WERI-Rb-1 (cell line): ENCODE results near the gene TRAF7.

ENCODE experiments used
- DNase-seq: peaks from one replicate; pipeline ENCODE4 v3.0.0-alpha.2; 2020
- H3K27ac ChIP-seq: fragments of 250-450 bp; sonication (Bioruptor Pico); 2 replicates; pipeline ENCODE4 v1.5.1; 2020; ENCODE audit warnings: mild to moderate bottlenecking, moderate library complexity
- H3K27me3 ChIP-seq: fragments of 250-450 bp; sonication (Bioruptor Pico); 2 replicates; pipeline ENCODE4 v1.5.1; 2021; ENCODE audit warnings: mild to moderate bottlenecking, low read depth, moderate library complexity; ENCODE audit not compliant: insufficient read depth, severe bottlenecking
- H3K36me3 ChIP-seq: fragments of 250-450 bp; sonication (Bioruptor Pico); 2 replicates; pipeline ENCODE4 v1.5.1; 2020; ENCODE audit warnings: mild to moderate bottlenecking, moderate library complexity
- H3K4me3 ChIP-seq: 2 replicates; pipeline ENCODE4 v1.5.1; 2011; ENCODE audit warnings: low read depth, mild to moderate bottlenecking, control low read depth, low read length
- H3K9me3 ChIP-seq: fragments of 250-450 bp; sonication (Bioruptor Pico); 2 replicates; pipeline ENCODE4 v1.5.1; 2021; ENCODE audit warnings: mild to moderate bottlenecking, moderate library complexity; ENCODE audit not compliant: severe bottlenecking
- CTCF ChIP-seq: IDR thresholded peaks from 2 replicates; pipeline ENCODE4 v1.5.1; 2011; ENCODE audit warnings: low read depth, mild to moderate bottlenecking, control low read depth, inconsistent platforms, low read length

TRAF7 gene

GRCh38 chr16:2174396-2175131 lies 19.0 kb downstream of the TRAF7 start:
- Histone ChIP-seq H3K27ac (no peak overlapping the region), H3K27me3 (no peaks in the 10 kb centered on the region), H3K36me3 (peaks cover 64% of the 10 kb centered on the region), H3K4me3 (no peak overlapping the region), H3K9me3 (no peaks in the 10 kb centered on the region)
- TF ChIP-seq CTCF, result no peak
- DNase-seq, result no peak

- no peaks in the 10 kb centered on the region for H3K27me3 ChIP-seq
- no peak overlapping the region for H3K27ac ChIP-seq
- H3K4me3 ChIP-seq, result no peak overlapping the region
- TF ChIP-seq CTCF, result no peak
- H3K36me3 ChIP-seq, result peaks cover 67% of the 10 kb centered on the region
- no peak for DNase-seq
- no peaks in the 10 kb centered on the region for H3K9me3 ChIP-seq
Observed at GRCh38 chr16:2175454-2175853, 19.9 kb downstream of the TRAF7 start.

GRCh38 chr16:2176047-2176446 lies 20.5 kb downstream of the TRAF7 start:
- Histone ChIP-seq H3K4me3 (no peak overlapping the region), H3K9me3 (no peaks in the 10 kb centered on the region), H3K27me3 (no peaks in the 10 kb centered on the region), H3K36me3 (peaks cover 72% of the 10 kb centered on the region), H3K27ac (no peak overlapping the region)
- DNase-seq, result no peak
- no peak for TF ChIP-seq CTCF

GRCh38 chr16:2177101-2177500 lies 21.5 kb downstream of the TRAF7 start:
- no peak for TF ChIP-seq CTCF
- H3K27me3 ChIP-seq, result no peaks in the 10 kb centered on the region
- H3K27ac ChIP-seq, result no peak overlapping the region
- H3K9me3 ChIP-seq, result no peaks in the 10 kb centered on the region
- DNase-seq, result no peak
- no peak overlapping the region for H3K4me3 ChIP-seq
- peaks cover 71% of the 10 kb centered on the region for H3K36me3 ChIP-seq

- Histone ChIP-seq H3K27ac (no peak overlapping the region), H3K36me3 (peaks cover 75% of the 10 kb centered on the region), H3K27me3 (no peaks in the 10 kb centered on the region), H3K4me3 (no peak overlapping the region), H3K9me3 (no peaks in the 10 kb centered on the region)
- TF ChIP-seq CTCF, result no peak
- no peak for DNase-seq
Observed at GRCh38 chr16:2177561-2177960, 22.0 kb downstream of the TRAF7 start.
